IgD-negative memory B cell (primary cell): Measurements from ENCODE around the gene CHRNE. TPM values are rescaled to one million over a fixed set of nuclear protein-coding genes. Genes with fewer than 3 reads are reported as not detected.
A peak's percentile ranks its signal among the peaks of the same experiment; 100 is the strongest.
"Not testable (repeated sequence)": the region's sequence is repeated elsewhere in the genome, so short reads cannot be mapped to it uniquely, and the experiment has no call there.

Experiments
- H3K27ac Mint-ChIP-seq, 3 donors: one replicate each; pipeline ENCODE4 v1.8.0; 2020 to 2022; ENCODE audit warnings: mild to moderate bottlenecking in 3 of 3, mixed read lengths in 3 of 3, moderate library complexity in 1 of 3
- H3K27me3 Mint-ChIP-seq: one replicate; pipeline ENCODE4 v1.8.0; 2021; ENCODE audit warnings: mixed read lengths
- H3K36me3 Mint-ChIP-seq: one replicate; pipeline ENCODE4 v1.8.0; 2020; ENCODE audit warnings: mild to moderate bottlenecking, mixed read lengths
- H3K4me1 Mint-ChIP-seq, 3 donors: one replicate each; pipeline ENCODE4 v1.8.0; 2020 to 2022; ENCODE audit warnings: mixed read lengths in 3 of 3, mild to moderate bottlenecking in 1 of 3
- H3K4me3 Mint-ChIP-seq, 4 donors: one replicate each; pipeline ENCODE4 v1.8.0; 2020 to 2022; ENCODE audit warnings: mild to moderate bottlenecking in 4 of 4, mixed read lengths in 4 of 4, moderate library complexity in 3 of 4
- H3K9me3 Mint-ChIP-seq, 3 donors: one replicate each; pipeline ENCODE4 v1.8.0; 2020 to 2021; ENCODE audit warnings: mixed read lengths in 3 of 3, mild to moderate bottlenecking in 1 of 3
- polyA plus RNA-seq: library from polyadenylated mRNA; unstranded; fragments of 300-500 nt; fragmentation: Illumina TruSeq; gene quantifications from one replicate; pipeline ENCODE4 v1.2.3, GENCODE V29; 2021

The CHRNE gene
- polyA plus RNA-seq, 1 donor from 2014 or later, result 0.89 TPM

- Mint-ChIP-seq H3K9me3 (no peaks in the 10 kb centered on the region), H3K36me3 (peaks cover 8% of the 10 kb centered on the region), H3K27me3 (peaks cover 8% of the 10 kb centered on the region), H3K4me3 (peak overlapping the region in 1 of 4 donors; percentile 15), H3K4me1 (peaks cover 12 to 27% (median 18%) of the 10 kb centered on the region in 3 donors), H3K27ac (peak overlapping the region in 1 of 3 donors; percentile 70)
These were observed 30.7 kb upstream of the CHRNE start for GRCh38 chr17:4933646-4934045.

- H3K27me3 Mint-ChIP-seq, result peaks cover 8% of the 10 kb centered on the region
- H3K9me3 Mint-ChIP-seq, result no peaks in the 10 kb centered on the region
- no peak overlapping the region for H3K4me3 Mint-ChIP-seq
- H3K27ac Mint-ChIP-seq, result peak overlapping the region in 1 of 3 donors; percentile 19
- peaks cover 9% of the 10 kb centered on the region for H3K36me3 Mint-ChIP-seq
- peaks cover 12 to 22% (median 18%) of the 10 kb centered on the region in 3 donors for H3K4me1 Mint-ChIP-seq
These were observed 29.9 kb upstream of the CHRNE start for GRCh38 chr17:4932756-4933155.

GRCh38 chr17:4931963-4932362 lies 29.1 kb upstream of the CHRNE start, which contains the start of gene GP1BA:
TSS of gene GP1BA (plus strand) at chr17:4932277. CDS start at chr17:4932605, 328 bp downstream.
- peaks cover 12 to 22% (median 17%) of the 10 kb centered on the region in 3 donors for H3K4me1 Mint-ChIP-seq
- peaks cover 9% of the 10 kb centered on the region for H3K36me3 Mint-ChIP-seq
- H3K9me3 Mint-ChIP-seq, result no peaks in the 10 kb centered on the region
- H3K27ac Mint-ChIP-seq, result peak within 1 kb of the TSS in 1 of 3 donors; percentile 19
- H3K4me3 Mint-ChIP-seq, result peak within 1 kb of the TSS in 3 of 4 donors; percentile 7 to 63 (median 54)
- peaks cover 8% of the 10 kb centered on the region for H3K27me3 Mint-ChIP-seq

- peaks cover 8% of the 10 kb centered on the region for H3K36me3 Mint-ChIP-seq
- peaks cover 7% of the 10 kb centered on the region for H3K27me3 Mint-ChIP-seq
- H3K27ac Mint-ChIP-seq, result no peak overlapping the region
- no peak overlapping the region for H3K4me3 Mint-ChIP-seq
- H3K9me3 Mint-ChIP-seq, result no peaks in the 10 kb centered on the region
- H3K4me1 Mint-ChIP-seq, result peaks cover 5 to 11% (median 11%) of the 10 kb centered on the region in 3 donors
These were observed 26.0 kb upstream of the CHRNE start for GRCh38 chr17:4928881-4929280.

- not testable (repeated sequence) for H3K4me1 Mint-ChIP-seq, H3K27me3 Mint-ChIP-seq, H3K9me3 Mint-ChIP-seq, H3K36me3 Mint-ChIP-seq, H3K4me3 Mint-ChIP-seq, H3K27ac Mint-ChIP-seq
These were observed 23.9 kb upstream of the CHRNE start for GRCh38 chr17:4926577-4927335.

- Mint-ChIP-seq H3K4me3 (no peak overlapping the region), H3K4me1 (no peaks in the 10 kb centered on the region), H3K9me3 (no peaks in the 10 kb centered on the region), H3K27ac (no peak overlapping the region), H3K36me3 (peaks cover 2% of the 10 kb centered on the region), H3K27me3 (no peaks in the 10 kb centered on the region)
These were observed 18.4 kb upstream of the CHRNE start for GRCh38 chr17:4921320-4921719.

- Mint-ChIP-seq H3K36me3 (peaks cover 2% of the 10 kb centered on the region), H3K4me3 (no peak overlapping the region), H3K4me1 (no peaks in the 10 kb centered on the region), H3K9me3 (no peaks in the 10 kb centered on the region), H3K27me3 (no peaks in the 10 kb centered on the region), H3K27ac (peak overlapping the region in 1 of 3 donors; percentile 19)
These were observed 17.6 kb upstream of the CHRNE start for GRCh38 chr17:4920351-4921048.

GRCh38 chr17:4919511-4920047 lies 16.7 kb upstream of the CHRNE start:
- H3K36me3 Mint-ChIP-seq, result peaks cover 2% of the 10 kb centered on the region
- H3K4me3 Mint-ChIP-seq, result no peak overlapping the region
- H3K9me3 Mint-ChIP-seq, result no peaks in the 10 kb centered on the region
- no peaks in the 10 kb centered on the region for H3K4me1 Mint-ChIP-seq
- no peaks in the 10 kb centered on the region for H3K27me3 Mint-ChIP-seq
- no peak overlapping the region for H3K27ac Mint-ChIP-seq

- H3K4me3 Mint-ChIP-seq, H3K27ac Mint-ChIP-seq, H3K27me3 Mint-ChIP-seq, H3K36me3 Mint-ChIP-seq, H3K4me1 Mint-ChIP-seq, H3K9me3 Mint-ChIP-seq: not testable (repeated sequence)
These were observed 11.7 kb upstream of the CHRNE start for GRCh38 chr17:4914551-4914950.

GRCh38 chr17:4913994-4914393 lies 11.1 kb upstream of the CHRNE start:
- Mint-ChIP-seq H3K4me3 (no peak overlapping the region), H3K9me3 (no peaks in the 10 kb centered on the region), H3K4me1 (no peaks in the 10 kb centered on the region), H3K36me3 (peaks cover 2% of the 10 kb centered on the region), H3K27me3 (no peaks in the 10 kb centered on the region), H3K27ac (no peak overlapping the region)

GRCh38 chr17:4908711-4909496 lies 6.0 kb upstream of the CHRNE start:
- H3K36me3 Mint-ChIP-seq, result peaks cover 3% of the 10 kb centered on the region
- H3K27ac Mint-ChIP-seq, result no peak overlapping the region
- no peak overlapping the region for H3K4me3 Mint-ChIP-seq
- H3K9me3 Mint-ChIP-seq, result no peaks in the 10 kb centered on the region
- no peaks in the 10 kb centered on the region for H3K27me3 Mint-ChIP-seq
- no peaks in the 10 kb centered on the region for H3K4me1 Mint-ChIP-seq

GRCh38 chr17:4908301-4908700 lies 5.4 kb upstream of the CHRNE start:
- Mint-ChIP-seq H3K27ac (no peak overlapping the region), H3K36me3 (peaks cover 3% of the 10 kb centered on the region), H3K27me3 (no peaks in the 10 kb centered on the region)

GRCh38 chr17:4906642-4907041 lies 3.7 kb upstream of the CHRNE start:
- H3K27me3 Mint-ChIP-seq, H3K4me3 Mint-ChIP-seq, H3K9me3 Mint-ChIP-seq, H3K36me3 Mint-ChIP-seq, H3K27ac Mint-ChIP-seq: not testable (repeated sequence)
- H3K4me1 Mint-ChIP-seq, result peaks cover 11 to 15% (median 11%) of the 10 kb centered on the region in 3 donors

More at GRCh38 chr17:4908301-4908700, 5.4 kb upstream of the CHRNE start:
- Mint-ChIP-seq H3K4me3 (no peak overlapping the region), H3K9me3 (no peaks in the 10 kb centered on the region), H3K4me1 (peaks cover 3 to 4% (median 3%) of the 10 kb centered on the region in 3 donors)

GRCh38 chr17:4902540-4902939 lies 358 bp downstream of the CHRNE start:
- peak overlapping the region; percentile 39 to 91 (median 71) for H3K27ac Mint-ChIP-seq
- H3K27me3 Mint-ChIP-seq, result no peaks in the 10 kb centered on the region
- H3K9me3 Mint-ChIP-seq, result no peaks in the 10 kb centered on the region
- peak overlapping the region; percentile 25 to 97 (median 83) for H3K4me3 Mint-ChIP-seq
- peaks cover 3% of the 10 kb centered on the region for H3K36me3 Mint-ChIP-seq
- H3K4me1 Mint-ChIP-seq, result peaks cover 17 to 22% (median 21%) of the 10 kb centered on the region in 3 donors
